Neuron (in vitro differentiated cells): Measurements from ENCODE around the gene GALNT13.

Source experiments
- H2AFZ ChIP-seq: one replicate; pipeline ENCODE4 v1.6.1; 2013; ENCODE audit warnings: low read depth, mild to moderate bottlenecking, inconsistent platforms, low read length, moderate library complexity
- H3K27me3 ChIP-seq: one replicate; pipeline ENCODE4 v1.6.1; 2013; ENCODE audit warnings: low read length; ENCODE audit not compliant: insufficient read depth
- H3K36me3 ChIP-seq: one replicate; pipeline ENCODE4 v1.6.1; 2013; ENCODE audit warnings: low read length; ENCODE audit not compliant: insufficient read depth
- H3K4me1 ChIP-seq: one replicate; pipeline ENCODE4 v1.6.1; 2013; ENCODE audit warnings: low read length; ENCODE audit not compliant: insufficient read depth
- H3K4me3 ChIP-seq: 2 replicates; pipeline ENCODE4 v1.5.1; 2013; ENCODE audit warnings: mild to moderate bottlenecking, low read length, moderate library complexity
- H3K9me3 ChIP-seq: one replicate; pipeline ENCODE4 v1.6.1; 2013; ENCODE audit warnings: low read length

GALNT13 gene

GRCh38 chr2:153886833-153887232 is 15.1 kb downstream of the GALNT13 start:
- peaks cover 12% of the 10 kb centered on the region for H3K4me1 ChIP-seq
- no peak overlapping the region for H3K4me3 ChIP-seq
- no peaks in the 10 kb centered on the region for H3K9me3 ChIP-seq
- H2AFZ ChIP-seq, result no peak overlapping the region
- H3K27me3 ChIP-seq, result no peaks in the 10 kb centered on the region
- H3K36me3 ChIP-seq, result no peaks in the 10 kb centered on the region

DNA sequence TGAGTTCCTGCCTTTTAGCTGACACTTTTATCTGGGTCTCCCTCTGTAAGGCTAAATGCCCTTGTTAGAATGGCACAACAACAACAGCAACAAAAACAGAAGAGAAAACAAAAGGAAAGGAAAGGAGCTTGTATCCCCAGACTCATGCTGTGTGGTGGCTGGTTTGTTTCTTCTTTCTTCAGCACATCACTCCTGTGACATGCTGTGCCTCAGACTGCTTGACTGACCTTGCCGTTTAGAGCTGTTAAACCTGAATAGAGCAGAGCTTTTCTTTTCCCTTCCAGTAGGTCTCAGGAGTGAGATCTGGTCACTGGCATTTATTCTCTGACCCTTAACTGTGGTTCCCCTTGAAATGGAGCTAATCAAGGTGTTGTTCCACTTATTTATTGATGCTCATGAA is 18.9 kb downstream of the GALNT13 start:
- Histone ChIP-seq H3K4me3 (no peak overlapping the region), H3K9me3 (no peaks in the 10 kb centered on the region), H3K36me3 (no peaks in the 10 kb centered on the region), H3K4me1 (peaks cover 13% of the 10 kb centered on the region), H3K27me3 (no peaks in the 10 kb centered on the region), H2AFZ (no peak overlapping the region)

- Histone ChIP-seq H2AFZ (no peak overlapping the region), H3K4me1 (peaks cover 13% of the 10 kb centered on the region), H3K4me3 (no peak overlapping the region)
Observed at GRCh38 chr2:153891051-153891450, 19.3 kb downstream of the GALNT13 start.

GRCh38 chr2:153912798-153913396 is 41.2 kb downstream of the GALNT13 start:
- H3K9me3 ChIP-seq, result peaks cover 5% of the 10 kb centered on the region
- H3K36me3 ChIP-seq, result no peaks in the 10 kb centered on the region
- no peak overlapping the region for H3K4me3 ChIP-seq
- H3K4me1 ChIP-seq, result peaks cover 6% of the 10 kb centered on the region
- no peak overlapping the region for H2AFZ ChIP-seq
- H3K27me3 ChIP-seq, result no peaks in the 10 kb centered on the region

More at GRCh38 chr2:153891051-153891450, 19.3 kb downstream of the GALNT13 start:
- Histone ChIP-seq H3K27me3 (no peaks in the 10 kb centered on the region), H3K36me3 (no peaks in the 10 kb centered on the region), H3K9me3 (no peaks in the 10 kb centered on the region)

GRCh38 chr2:153917570-153917969 is 45.8 kb downstream of the GALNT13 start:
- Histone ChIP-seq H3K9me3 (peaks cover 4% of the 10 kb centered on the region), H3K36me3 (no peaks in the 10 kb centered on the region), H2AFZ (no peak overlapping the region), H3K27me3 (no peaks in the 10 kb centered on the region), H3K4me1 (peaks cover 6% of the 10 kb centered on the region), H3K4me3 (no peak overlapping the region)

GRCh38 chr2:153935511-153935910 is 63.8 kb downstream of the GALNT13 start:
- no peaks in the 10 kb centered on the region for H3K4me1 ChIP-seq
- no peak overlapping the region for H3K4me3 ChIP-seq
- no peaks in the 10 kb centered on the region for H3K9me3 ChIP-seq
- H3K36me3 ChIP-seq, result no peaks in the 10 kb centered on the region
- H3K27me3 ChIP-seq, result no peaks in the 10 kb centered on the region
- H2AFZ ChIP-seq, result no peak overlapping the region

DNA sequence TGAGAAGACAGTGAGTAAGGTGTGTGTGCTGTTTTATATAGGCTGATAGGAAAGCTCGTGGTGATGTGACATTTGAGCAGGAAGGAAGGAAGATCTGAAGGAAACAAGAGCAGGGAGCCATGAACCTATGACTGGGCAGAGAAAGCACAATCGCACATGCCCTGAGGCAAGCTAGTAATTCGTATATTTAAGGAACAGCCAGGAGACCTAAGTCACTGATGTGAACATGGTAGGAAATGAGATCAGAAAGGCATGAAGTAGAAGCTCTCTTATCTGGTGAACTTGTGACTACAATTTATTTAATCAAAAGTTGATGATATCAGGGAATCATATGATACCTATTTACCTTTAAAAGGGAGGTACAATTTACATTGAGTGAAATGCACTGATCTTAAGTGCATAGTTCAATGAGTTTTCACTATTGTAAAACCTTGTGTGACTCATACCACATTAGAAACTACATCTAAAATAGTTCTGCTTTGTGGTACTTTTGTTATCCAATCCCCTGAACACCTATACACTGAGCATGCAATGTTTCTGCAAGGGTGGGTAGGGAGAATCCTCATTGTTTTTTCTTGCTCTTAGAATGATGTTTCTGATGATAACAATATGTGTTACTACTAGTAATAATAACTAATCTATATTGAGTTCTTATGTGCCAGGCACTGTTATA is 67.5 kb downstream of the GALNT13 start:
- Histone ChIP-seq H3K9me3 (no peaks in the 10 kb centered on the region), H3K4me3 (no peak overlapping the region), H3K4me1 (no peaks in the 10 kb centered on the region), H2AFZ (no peak overlapping the region), H3K36me3 (no peaks in the 10 kb centered on the region), H3K27me3 (no peaks in the 10 kb centered on the region)

- Histone ChIP-seq H2AFZ (no peak overlapping the region), H3K4me3 (no peak overlapping the region), H3K27me3 (no peaks in the 10 kb centered on the region), H3K4me1 (no peaks in the 10 kb centered on the region), H3K36me3 (no peaks in the 10 kb centered on the region), H3K9me3 (no peaks in the 10 kb centered on the region)
Observed at GRCh38 chr2:153940511-153940910, 68.8 kb downstream of the GALNT13 start.

DNA sequence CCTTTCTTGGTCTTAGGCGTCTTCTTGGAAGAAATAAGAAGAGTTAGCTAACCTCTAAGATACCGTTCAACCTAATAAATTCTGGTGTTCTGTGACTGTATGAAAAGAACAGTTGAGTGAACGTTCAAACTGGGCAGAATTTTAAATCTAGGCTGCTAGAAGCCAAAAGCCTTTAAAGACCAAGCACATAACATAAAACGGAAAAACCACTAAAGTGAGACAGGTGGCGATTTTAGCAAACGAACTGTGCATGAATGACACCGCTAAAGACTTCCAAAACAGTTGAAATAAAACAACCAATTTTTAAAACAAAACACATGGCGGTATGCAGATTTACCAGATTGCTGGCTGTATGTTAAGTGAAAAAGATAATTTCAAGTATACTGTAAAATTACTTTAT is 73.1 kb downstream of the GALNT13 start:
- H3K4me1 ChIP-seq, result no peaks in the 10 kb centered on the region
- H3K9me3 ChIP-seq, result no peaks in the 10 kb centered on the region
- H3K36me3 ChIP-seq, result no peaks in the 10 kb centered on the region
- H2AFZ ChIP-seq, result no peak overlapping the region
- no peaks in the 10 kb centered on the region for H3K27me3 ChIP-seq
- H3K4me3 ChIP-seq, result no peak overlapping the region

DNA sequence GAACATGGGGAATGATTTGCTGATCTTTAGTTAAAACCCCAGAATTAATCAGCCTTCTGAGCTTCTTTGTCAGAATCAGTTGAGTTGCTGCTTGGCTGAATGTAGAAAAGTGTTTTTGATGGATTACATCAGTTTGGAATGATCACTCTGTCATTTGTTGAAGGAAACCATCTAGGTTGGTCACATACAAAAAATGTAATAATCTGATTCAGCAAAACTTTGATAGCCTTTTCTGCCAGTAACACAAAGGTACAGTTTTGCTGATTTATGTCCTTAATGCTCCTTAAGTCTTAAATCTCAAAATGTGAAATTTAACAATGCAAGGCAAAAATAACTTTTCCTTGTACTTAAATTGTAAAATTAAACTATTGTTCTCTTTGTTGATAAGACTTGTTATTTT is 74.3 kb downstream of the GALNT13 start:
- H3K9me3 ChIP-seq, result no peaks in the 10 kb centered on the region
- no peaks in the 10 kb centered on the region for H3K4me1 ChIP-seq
- no peaks in the 10 kb centered on the region for H3K36me3 ChIP-seq
- no peaks in the 10 kb centered on the region for H3K27me3 ChIP-seq
- no peak overlapping the region for H2AFZ ChIP-seq
- no peak overlapping the region for H3K4me3 ChIP-seq

DNA sequence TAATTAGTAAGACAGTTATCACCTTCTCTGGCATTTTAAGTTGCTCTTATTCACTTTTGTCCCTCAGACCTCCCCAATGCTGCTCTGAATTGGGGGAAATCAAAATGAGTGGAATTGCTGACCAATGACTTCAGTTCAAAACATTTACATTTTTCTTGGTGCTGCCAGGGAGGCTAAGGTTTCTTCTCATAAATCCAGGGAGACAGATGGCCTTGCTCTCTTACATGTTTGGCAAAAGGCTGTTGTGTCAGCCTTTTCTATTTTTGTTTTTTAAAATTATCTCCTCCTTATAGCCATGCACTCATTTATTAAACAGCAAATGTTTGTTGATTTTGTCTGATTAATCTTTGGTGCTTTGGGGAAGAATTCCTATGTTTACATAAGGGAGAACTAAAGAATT is 82.0 kb downstream of the GALNT13 start:
- Histone ChIP-seq H3K9me3 (no peaks in the 10 kb centered on the region), H3K36me3 (no peaks in the 10 kb centered on the region), H3K4me1 (no peaks in the 10 kb centered on the region), H3K4me3 (no peak overlapping the region), H2AFZ (no peak overlapping the region), H3K27me3 (no peaks in the 10 kb centered on the region)

GRCh38 chr2:153963256-153963655 is 91.5 kb downstream of the GALNT13 start:
- Histone ChIP-seq H2AFZ (no peak overlapping the region), H3K27me3 (no peaks in the 10 kb centered on the region), H3K4me3 (no peak overlapping the region), H3K4me1 (peaks cover 6% of the 10 kb centered on the region), H3K9me3 (no peaks in the 10 kb centered on the region), H3K36me3 (no peaks in the 10 kb centered on the region)

DNA sequence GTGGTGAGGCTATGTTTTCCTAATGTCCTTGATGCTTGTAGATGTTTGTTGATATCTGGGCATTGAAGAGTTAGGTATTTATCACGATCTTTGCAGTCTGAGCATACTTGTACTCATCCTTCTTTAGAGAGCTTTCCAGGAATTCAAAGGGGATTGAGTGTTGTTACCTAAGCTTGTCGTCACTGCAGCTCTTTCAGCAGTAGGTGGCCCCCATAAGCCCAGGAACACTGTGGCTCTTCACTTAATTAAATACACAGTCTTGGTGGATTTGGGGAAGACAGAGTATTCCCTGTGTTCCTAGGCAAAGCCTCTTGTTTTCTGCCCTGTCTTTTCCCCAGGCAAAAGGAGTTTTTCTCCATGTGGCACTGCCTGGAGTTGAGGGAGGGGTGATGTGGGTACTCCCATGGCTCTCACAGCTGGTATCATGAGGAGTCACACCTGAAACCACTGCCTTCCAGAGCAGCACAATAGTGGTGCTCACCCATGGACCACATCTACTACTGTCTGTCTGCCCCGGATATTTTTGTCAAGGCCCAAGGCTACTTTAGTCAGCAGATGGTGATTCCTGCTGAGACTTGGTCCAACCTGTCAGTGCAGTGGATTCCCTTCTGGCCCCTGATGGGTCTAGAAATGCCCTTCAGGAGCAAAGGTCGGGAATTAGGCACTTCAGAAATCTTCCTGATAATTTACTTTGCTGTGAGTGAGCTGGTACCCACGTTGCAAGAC is 95.7 kb downstream of the GALNT13 start:
- Histone ChIP-seq H3K4me1 (no peaks in the 10 kb centered on the region), H2AFZ (no peak overlapping the region), H3K36me3 (no peaks in the 10 kb centered on the region), H3K9me3 (no peaks in the 10 kb centered on the region), H3K27me3 (no peaks in the 10 kb centered on the region), H3K4me3 (no peak overlapping the region)
